Stimulated activated effector memory CD8-positive, alpha-beta T cell treated with anti-CD3 and anti-CD28 coated beads, Interleukin-12 subunit alpha, Interleukin-12 subunit beta, amount 100 ng/mL, for 72 hours (primary cell): ENCODE data around the gene MFAP1.

Experiments used
- ATAC-seq: fragments of 150-1000 bp; cut with Tn5 transposase; 2 replicates; pipeline ENCODE4 v1.10.0; 2021
- DNase-seq, 2 donors: peaks; one replicate each; pipeline ENCODE4 v3.0.0; 2021 to 2022; ENCODE audit warnings: low spot score in 2 of 2
- H3K27ac Mint-ChIP-seq: one replicate; pipeline ENCODE4 v1.8.0; 2022; ENCODE audit warnings: mild to moderate bottlenecking, mixed read lengths
- H3K36me3 Mint-ChIP-seq: one replicate; pipeline ENCODE4 v1.8.0; 2022; ENCODE audit warnings: mild to moderate bottlenecking, mixed read lengths
- H3K4me1 Mint-ChIP-seq: one replicate; pipeline ENCODE4 v1.8.0; 2022; ENCODE audit warnings: mixed read lengths
- H3K4me3 Mint-ChIP-seq: one replicate; pipeline ENCODE4 v1.8.0; 2022; ENCODE audit warnings: mild to moderate bottlenecking, mixed read lengths
- H3K9me3 Mint-ChIP-seq: one replicate; pipeline ENCODE4 v1.8.0; 2022; ENCODE audit warnings: mixed read lengths

The MFAP1 gene

GRCh38 chr15:43796566-43796965 lies 27.9 kb downstream of the MFAP1 start:
- no peak overlapping the region for H3K4me3 Mint-ChIP-seq
- H3K27ac Mint-ChIP-seq, result no peak overlapping the region

GRCh38 chr15:43795997-43796396 lies 28.5 kb downstream of the MFAP1 start:
- Mint-ChIP-seq H3K36me3 (peaks cover 92% of the 10 kb centered on the region), H3K27ac (peak overlapping the region; percentile 99), H3K4me3 (no peak overlapping the region), H3K4me1 (peaks cover 69% of the 10 kb centered on the region), H3K9me3 (no peaks in the 10 kb centered on the region)
- ATAC-seq (no peak), DNase-seq (no peak)

More at GRCh38 chr15:43796566-43796965, 27.9 kb downstream of the MFAP1 start:
- Mint-ChIP-seq H3K36me3 (peaks cover 98% of the 10 kb centered on the region), H3K9me3 (no peaks in the 10 kb centered on the region), H3K4me1 (peaks cover 75% of the 10 kb centered on the region)
- no peak for DNase-seq
- no peak for ATAC-seq

- no peak overlapping the region for H3K4me3 Mint-ChIP-seq
- no peaks in the 10 kb centered on the region for H3K9me3 Mint-ChIP-seq
- ATAC-seq (no peak), DNase-seq (no peak)
- peaks cover 62% of the 10 kb centered on the region for H3K4me1 Mint-ChIP-seq
- peak overlapping the region; percentile 99 for H3K27ac Mint-ChIP-seq
- peaks cover 84% of the 10 kb centered on the region for H3K36me3 Mint-ChIP-seq
Observed at GRCh38 chr15:43795197-43795596, 29.3 kb downstream of the MFAP1 start.

- ATAC-seq, result no peak
- Mint-ChIP-seq H3K4me3 (peak overlapping the region; percentile 98), H3K27ac (peak overlapping the region; percentile 99), H3K9me3 (no peaks in the 10 kb centered on the region), H3K36me3 (peaks cover 76% of the 10 kb centered on the region), H3K4me1 (peaks cover 55% of the 10 kb centered on the region)
- DNase-seq, result no peak
Observed at GRCh38 chr15:43794269-43795037, 30.0 kb downstream of the MFAP1 start.

- Mint-ChIP-seq H3K4me3 (peak overlapping the region; percentile 98), H3K9me3 (no peaks in the 10 kb centered on the region), H3K4me1 (peaks cover 47% of the 10 kb centered on the region), H3K27ac (peak overlapping the region; percentile 99), H3K36me3 (peaks cover 69% of the 10 kb centered on the region)
- DNase-seq (no peak), ATAC-seq (no peak)
Observed at GRCh38 chr15:43793647-43794046, 30.8 kb downstream of the MFAP1 start.

- no peaks in the 10 kb centered on the region for H3K9me3 Mint-ChIP-seq
- ATAC-seq (peak; percentile 0), DNase-seq (no peak)
- H3K36me3 Mint-ChIP-seq, result peaks cover 62% of the 10 kb centered on the region
- H3K4me3 Mint-ChIP-seq, result peak overlapping the region; percentile 98
- peaks cover 40% of the 10 kb centered on the region for H3K4me1 Mint-ChIP-seq
- H3K27ac Mint-ChIP-seq, result peak overlapping the region; percentile 99
Observed at GRCh38 chr15:43792761-43793476, 31.6 kb downstream of the MFAP1 start.

GRCh38 chr15:43791993-43792760 lies 32.3 kb downstream of the MFAP1 start, which contains the start of gene SERF2:
Gene SERF2 (plus strand): TSS chr15:43792320. CDS start chr15:43792377, 57 bp downstream.
- Mint-ChIP-seq H3K4me3 (peak within 1 kb of the TSS; percentile 98), H3K9me3 (no peaks in the 10 kb centered on the region), H3K4me1 (peaks cover 40% of the 10 kb centered on the region), H3K27ac (peak within 1 kb of the TSS; percentile 99), H3K36me3 (peaks cover 55% of the 10 kb centered on the region)
- DNase-seq, result peak; percentile 94 to 99
- ATAC-seq, result peak; percentile 94

- Mint-ChIP-seq H3K4me1 (peaks cover 16% of the 10 kb centered on the region), H3K36me3 (peaks cover 27% of the 10 kb centered on the region), H3K27ac (no peak overlapping the region), H3K4me3 (no peak overlapping the region), H3K9me3 (no peaks in the 10 kb centered on the region)
- DNase-seq (no peak), ATAC-seq (no peak)
Observed at GRCh38 chr15:43789409-43789808, 35.1 kb downstream of the MFAP1 start.

- Mint-ChIP-seq H3K36me3 (peaks cover 23% of the 10 kb centered on the region), H3K4me3 (no peak overlapping the region), H3K27ac (no peak overlapping the region), H3K4me1 (peaks cover 24% of the 10 kb centered on the region), H3K9me3 (no peaks in the 10 kb centered on the region)
- ATAC-seq, result no peak
- DNase-seq, result no peak
Observed at GRCh38 chr15:43779016-43779415, 45.5 kb downstream of the MFAP1 start.

GRCh38 chr15:43777267-43777914 lies 47.1 kb downstream of the MFAP1 start:
- H3K27ac Mint-ChIP-seq, result peak overlapping the region; percentile 83
- H3K4me3 Mint-ChIP-seq, result peak overlapping the region; percentile 82
- H3K36me3 Mint-ChIP-seq, result peaks cover 40% of the 10 kb centered on the region
- ATAC-seq (peak; percentile 86), DNase-seq (peak; percentile 64 to 89)
- H3K4me1 Mint-ChIP-seq, result peaks cover 24% of the 10 kb centered on the region
- H3K9me3 Mint-ChIP-seq, result no peaks in the 10 kb centered on the region

- H3K4me1 Mint-ChIP-seq, result peaks cover 24% of the 10 kb centered on the region
- H3K27ac Mint-ChIP-seq, result peak within 1 kb of the TSS; percentile 83
- peak in 1 of 2 donors; percentile 51 for DNase-seq
- H3K9me3 Mint-ChIP-seq, result no peaks in the 10 kb centered on the region
- ATAC-seq, result peak; percentile 77
- peak within 1 kb of the TSS; percentile 82 for H3K4me3 Mint-ChIP-seq
- H3K36me3 Mint-ChIP-seq, result peaks cover 46% of the 10 kb centered on the region
Observed at GRCh38 chr15:43776718-43777266, 47.7 kb downstream of the MFAP1 start, which contains the start of gene ELL3. Gene ELL3 (minus strand): TSS chr15:43776966. CDS start chr15:43776901, 65 bp downstream.

GRCh38 chr15:43776101-43776717 lies 48.3 kb downstream of the MFAP1 start:
- peak; percentile 56 for ATAC-seq
- DNase-seq, result no peak
- Mint-ChIP-seq H3K4me3 (peak overlapping the region; percentile 82), H3K36me3 (peaks cover 51% of the 10 kb centered on the region), H3K27ac (peak overlapping the region; percentile 83), H3K9me3 (no peaks in the 10 kb centered on the region), H3K4me1 (peaks cover 24% of the 10 kb centered on the region)

- Mint-ChIP-seq H3K4me1 (peaks cover 24% of the 10 kb centered on the region), H3K4me3 (peak overlapping the region; percentile 82), H3K9me3 (no peaks in the 10 kb centered on the region), H3K36me3 (peaks cover 59% of the 10 kb centered on the region), H3K27ac (peak overlapping the region; percentile 83)
- DNase-seq (no peak), ATAC-seq (no peak)
Observed at GRCh38 chr15:43775411-43775965, 49.0 kb downstream of the MFAP1 start.

- DNase-seq, result no peak
- H3K4me3 Mint-ChIP-seq, result no peak overlapping the region
- H3K9me3 Mint-ChIP-seq, result no peaks in the 10 kb centered on the region
- no peak overlapping the region for H3K27ac Mint-ChIP-seq
- no peak for ATAC-seq
- peaks cover 22% of the 10 kb centered on the region for H3K4me1 Mint-ChIP-seq
- H3K36me3 Mint-ChIP-seq, result peaks cover 73% of the 10 kb centered on the region
Observed at GRCh38 chr15:43774062-43774461, 50.4 kb downstream of the MFAP1 start.
